Measurements from ENCODE around the gene ARFIP2. TPM values are rescaled to one million over a fixed set of nuclear protein-coding genes. Genes with fewer than 3 reads are reported as not detected.

ARFIP2 gene
- total RNA-seq, 1 donor from 2014 or later, result 55.2 TPM

GRCh38 chr11:6516865-6517264 lies 35.7 kb upstream of the ARFIP2 start:
- no peak for DNase-seq (ENCODE audit: low read depth)
- TF ChIP-seq, protein P1, sequence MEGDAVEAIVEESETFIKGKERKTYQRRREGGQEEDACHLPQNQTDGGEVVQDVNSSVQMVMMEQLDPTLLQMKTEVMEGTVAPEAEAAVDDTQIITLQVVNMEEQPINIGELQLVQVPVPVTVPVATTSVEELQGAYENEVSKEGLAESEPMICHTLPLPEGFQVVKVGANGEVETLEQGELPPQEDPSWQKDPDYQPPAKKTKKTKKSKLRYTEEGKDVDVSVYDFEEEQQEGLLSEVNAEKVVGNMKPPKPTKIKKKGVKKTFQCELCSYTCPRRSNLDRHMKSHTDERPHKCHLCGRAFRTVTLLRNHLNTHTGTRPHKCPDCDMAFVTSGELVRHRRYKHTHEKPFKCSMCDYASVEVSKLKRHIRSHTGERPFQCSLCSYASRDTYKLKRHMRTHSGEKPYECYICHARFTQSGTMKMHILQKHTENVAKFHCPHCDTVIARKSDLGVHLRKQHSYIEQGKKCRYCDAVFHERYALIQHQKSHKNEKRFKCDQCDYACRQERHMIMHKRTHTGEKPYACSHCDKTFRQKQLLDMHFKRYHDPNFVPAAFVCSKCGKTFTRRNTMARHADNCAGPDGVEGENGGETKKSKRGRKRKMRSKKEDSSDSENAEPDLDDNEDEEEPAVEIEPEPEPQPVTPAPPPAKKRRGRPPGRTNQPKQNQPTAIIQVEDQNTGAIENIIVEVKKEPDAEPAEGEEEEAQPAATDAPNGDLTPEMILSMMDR (conservative IDR thresholded peaks at IDR 0.05; ENCODE audit: low read depth, low read length), result no peak
- H3K4me3 ChIP-seq (ENCODE audit: low read depth, low read length), result no peak overlapping the region

- TF ChIP-seq, protein P1 (conservative IDR thresholded peaks at IDR 0.05; ENCODE audit: low read depth, low read length), result peak; percentile 84
Observed at GRCh38 chr11:6505577-6506240, 24.6 kb upstream of the ARFIP2 start.

DNA sequence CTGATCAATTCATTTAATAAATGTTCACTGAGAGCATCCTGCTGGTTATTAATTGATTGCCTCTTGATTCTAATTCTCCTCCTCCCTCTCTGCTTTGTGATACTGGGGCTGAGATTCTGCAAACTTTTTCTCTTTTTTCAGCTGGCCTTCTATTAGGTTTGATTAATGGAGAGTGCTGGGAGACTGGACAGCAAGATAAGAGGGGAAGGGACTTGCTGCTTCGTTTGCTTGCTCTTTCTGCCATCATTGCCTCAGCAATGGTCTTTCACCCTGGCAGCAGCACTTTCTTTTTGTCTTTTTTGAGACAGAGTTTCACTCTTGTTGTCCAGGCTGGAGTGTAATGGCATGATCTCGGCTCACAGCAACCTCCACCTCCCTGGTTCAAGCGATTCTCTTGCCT lies 23.0 kb upstream of the ARFIP2 start:
- no peak overlapping the region for H3K4me3 ChIP-seq (ENCODE audit: low read depth, low read length)
- no peak for DNase-seq (ENCODE audit: low read depth)
- TF ChIP-seq, protein P1 (conservative IDR thresholded peaks at IDR 0.05; ENCODE audit: low read depth, low read length), result no peak

More at GRCh38 chr11:6505577-6506240, 24.6 kb upstream of the ARFIP2 start:
- DNase-seq (ENCODE audit: low read depth), result peak; percentile 26
- H3K4me3 ChIP-seq (ENCODE audit: low read depth, low read length), result no peak overlapping the region

DNA sequence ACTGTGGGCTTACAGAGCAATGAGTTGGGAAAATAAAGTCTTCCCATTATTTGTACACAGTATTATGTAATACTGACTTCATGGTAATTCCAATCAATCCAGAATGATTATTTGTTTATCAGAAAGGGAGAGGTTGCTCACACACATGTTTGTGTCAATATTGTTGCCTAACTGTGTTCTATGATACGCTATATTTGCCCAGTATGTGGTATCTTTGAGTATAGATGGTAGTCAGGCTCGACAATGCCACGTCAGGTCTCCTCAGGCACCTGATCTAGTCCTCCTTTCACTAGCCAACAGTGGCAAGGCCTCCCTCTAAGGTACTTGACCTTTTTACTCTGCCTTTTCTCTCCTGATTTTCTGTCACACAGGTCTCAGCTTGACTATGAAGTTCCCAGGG lies 21.3 kb upstream of the ARFIP2 start:
- TF ChIP-seq, protein P1 (conservative IDR thresholded peaks at IDR 0.05; ENCODE audit: low read depth, low read length), result no peak
- no peak for DNase-seq (ENCODE audit: low read depth)

GRCh38 chr11:6498544-6498943 lies 17.4 kb upstream of the ARFIP2 start:
- no peak overlapping the region for H3K4me3 ChIP-seq (ENCODE audit: low read depth, low read length)
- TF ChIP-seq, protein P1 (conservative IDR thresholded peaks at IDR 0.05; ENCODE audit: low read depth, low read length), result no peak
- DNase-seq (ENCODE audit: low read depth), result no peak

More for the DNA sequence above, 21.3 kb upstream of the ARFIP2 start:
- no peak overlapping the region for H3K4me3 ChIP-seq (ENCODE audit: low read depth, low read length)

DNA sequence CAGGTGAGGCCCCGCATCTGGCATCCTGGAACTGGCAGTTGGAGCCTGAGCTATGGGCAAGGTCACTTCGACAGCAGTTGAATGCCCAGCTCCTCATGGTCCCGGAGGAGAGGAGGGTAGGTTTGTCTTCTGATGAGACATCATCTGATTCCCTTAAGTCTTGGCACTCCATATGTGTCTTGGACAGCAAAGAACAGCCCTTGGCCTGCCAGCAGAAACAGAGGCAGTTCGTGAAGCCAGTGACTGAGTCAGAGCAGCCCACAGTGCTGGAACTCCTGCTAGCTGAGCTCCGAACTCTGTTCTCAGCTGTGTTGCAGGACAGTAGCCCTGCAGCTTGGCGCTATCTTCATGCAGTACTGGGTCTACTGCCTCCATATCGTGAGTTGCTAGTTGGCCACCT lies 17.0 kb upstream of the ARFIP2 start:
- no peak overlapping the region for H3K4me3 ChIP-seq (ENCODE audit: low read depth, low read length)
- DNase-seq (ENCODE audit: low read depth), result no peak
- TF ChIP-seq, protein P1 (conservative IDR thresholded peaks at IDR 0.05; ENCODE audit: low read depth, low read length), result no peak
